ENCODE data around the gene SLC24A4.

SLC24A4 gene

GRCh38 chr14:92453691-92454090 is 130.7 kb downstream of the SLC24A4 start:
- no peak overlapping the region for H3K4me3 ChIP-seq (ENCODE audit: low read depth, low read length)

- no peak overlapping the region for H3K4me3 ChIP-seq (ENCODE audit: low read depth, low read length)
Measured at GRCh38 chr14:92455231-92455630, 132.3 kb downstream of the SLC24A4 start.

- H3K4me3 ChIP-seq (ENCODE audit: low read depth, low read length): no peak overlapping the region
Measured at GRCh38 chr14:92456215-92457015, 133.4 kb downstream of the SLC24A4 start.

GRCh38 chr14:92457016-92457565 is 134.1 kb downstream of the SLC24A4 start:
- no peak overlapping the region for H3K4me3 ChIP-seq (ENCODE audit: low read depth, low read length)

DNA sequence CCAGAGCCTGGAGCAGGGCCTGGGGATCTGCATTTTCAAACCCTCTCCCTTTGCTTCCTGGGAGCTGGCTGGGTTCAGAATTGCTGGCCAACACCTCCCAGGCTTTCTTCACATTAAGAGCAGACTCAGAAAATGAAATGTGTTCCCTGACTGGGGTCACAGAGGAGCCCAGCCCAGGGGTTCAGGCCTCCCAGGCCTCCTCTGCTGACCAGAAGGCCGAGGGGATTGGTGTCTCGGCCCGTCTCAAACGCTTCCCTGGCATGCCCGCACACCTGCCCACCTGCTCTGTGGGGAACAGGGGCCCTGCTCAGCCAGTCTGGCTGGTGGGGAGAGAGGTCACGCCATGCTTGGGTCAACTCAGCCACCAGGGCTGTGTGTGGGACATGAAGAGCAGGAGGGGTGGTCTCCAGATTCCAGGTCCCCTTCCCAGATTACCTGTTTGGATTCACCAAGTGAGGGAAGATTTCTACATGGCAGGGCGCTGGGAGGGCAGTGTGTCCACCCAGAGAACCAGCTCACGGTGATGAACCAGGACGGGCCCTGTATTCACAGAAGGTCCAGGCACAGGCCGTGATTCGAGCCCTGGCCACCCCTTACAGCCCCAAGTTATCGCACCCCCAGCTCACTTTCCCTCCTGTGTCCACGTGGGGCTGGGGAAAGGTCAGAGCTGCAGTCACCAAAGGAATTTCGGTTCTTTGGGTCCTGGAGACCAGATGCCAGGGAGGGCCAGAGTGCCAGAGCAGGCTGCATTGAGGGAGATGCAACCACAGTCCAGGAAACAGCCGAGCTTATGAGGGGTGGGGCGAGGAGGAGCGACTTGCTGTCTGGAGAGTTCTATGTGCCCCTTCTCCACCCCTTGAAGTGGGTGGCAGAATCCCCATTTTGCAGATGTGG is 135.4 kb downstream of the SLC24A4 start:
- H3K4me3 ChIP-seq (ENCODE audit: low read depth, low read length): no peak overlapping the region

DNA sequence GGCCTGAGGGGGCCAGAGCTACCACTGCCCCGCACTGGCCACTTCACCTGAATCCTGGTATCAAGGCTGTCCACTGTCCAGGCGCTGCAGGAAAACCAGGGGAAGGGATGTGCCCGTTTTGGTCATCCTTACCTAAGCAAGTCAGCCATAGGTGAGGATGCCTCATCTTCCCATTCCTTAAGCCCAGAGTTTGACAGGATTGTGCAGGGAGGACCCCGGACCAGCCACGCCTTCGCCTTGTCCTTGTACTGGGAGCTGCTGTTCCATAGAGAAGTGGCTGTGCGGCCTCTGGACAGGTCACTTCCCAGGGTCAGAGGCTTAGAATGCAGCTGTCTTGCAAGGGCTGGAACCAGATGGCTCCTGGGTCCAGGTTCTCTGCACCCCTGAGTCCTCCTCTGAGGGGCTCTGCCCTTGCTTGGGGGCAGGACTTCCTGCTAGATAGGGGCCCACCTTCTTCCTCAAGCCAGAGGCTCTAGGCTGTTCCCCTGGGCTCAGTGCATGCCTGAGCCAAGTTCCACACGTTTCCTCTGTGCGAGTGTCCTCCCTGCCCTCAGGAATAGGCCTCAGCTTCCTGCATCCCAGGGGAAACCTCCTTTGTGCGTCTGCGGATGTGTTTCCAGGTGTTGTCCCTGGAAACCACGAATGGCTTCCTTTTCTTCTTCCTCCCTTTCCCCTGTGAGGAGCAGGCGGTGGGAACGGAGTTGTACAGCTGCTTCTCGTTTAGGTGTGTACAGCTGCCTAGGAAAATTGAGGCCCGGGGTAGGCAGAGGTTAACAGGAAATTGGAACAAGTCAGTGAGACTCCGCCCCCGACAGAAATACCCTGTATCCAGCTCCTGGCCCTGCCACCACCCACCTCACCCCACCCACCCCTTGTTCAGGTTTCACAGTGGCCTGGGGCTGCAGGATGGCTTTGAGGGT is 136.3 kb downstream of the SLC24A4 start:
- H3K4me3 ChIP-seq (ENCODE audit: low read depth, low read length): no peak overlapping the region

DNA sequence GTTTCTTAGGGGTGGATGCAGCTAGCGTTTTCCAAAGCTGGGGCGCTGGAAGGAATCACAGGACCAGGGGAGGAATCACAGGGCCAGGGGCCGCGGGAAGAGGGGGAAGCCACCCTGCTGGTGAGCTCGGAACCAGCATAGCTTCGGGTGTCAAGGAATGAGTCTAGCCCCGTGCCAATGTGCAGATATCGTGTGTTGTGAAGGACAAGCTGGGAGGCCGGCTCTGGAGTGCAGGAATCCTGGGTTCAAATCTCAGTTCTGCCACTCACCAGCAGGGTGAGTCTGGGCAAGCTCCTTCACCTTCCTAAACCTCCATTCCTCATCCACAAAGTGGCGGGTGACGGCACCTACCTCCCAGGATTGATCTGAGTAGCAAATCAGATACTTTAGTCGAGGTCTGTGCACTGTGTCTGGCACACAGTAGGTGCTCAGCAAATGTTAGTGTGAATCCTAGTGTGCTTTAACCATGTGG is 137.0 kb downstream of the SLC24A4 start:
- H3K4me3 ChIP-seq (ENCODE audit: low read depth, low read length): no peak overlapping the region

GRCh38 chr14:92460541-92460915 is 137.6 kb downstream of the SLC24A4 start:
- no peak overlapping the region for H3K4me3 ChIP-seq (ENCODE audit: low read depth, low read length)

DNA sequence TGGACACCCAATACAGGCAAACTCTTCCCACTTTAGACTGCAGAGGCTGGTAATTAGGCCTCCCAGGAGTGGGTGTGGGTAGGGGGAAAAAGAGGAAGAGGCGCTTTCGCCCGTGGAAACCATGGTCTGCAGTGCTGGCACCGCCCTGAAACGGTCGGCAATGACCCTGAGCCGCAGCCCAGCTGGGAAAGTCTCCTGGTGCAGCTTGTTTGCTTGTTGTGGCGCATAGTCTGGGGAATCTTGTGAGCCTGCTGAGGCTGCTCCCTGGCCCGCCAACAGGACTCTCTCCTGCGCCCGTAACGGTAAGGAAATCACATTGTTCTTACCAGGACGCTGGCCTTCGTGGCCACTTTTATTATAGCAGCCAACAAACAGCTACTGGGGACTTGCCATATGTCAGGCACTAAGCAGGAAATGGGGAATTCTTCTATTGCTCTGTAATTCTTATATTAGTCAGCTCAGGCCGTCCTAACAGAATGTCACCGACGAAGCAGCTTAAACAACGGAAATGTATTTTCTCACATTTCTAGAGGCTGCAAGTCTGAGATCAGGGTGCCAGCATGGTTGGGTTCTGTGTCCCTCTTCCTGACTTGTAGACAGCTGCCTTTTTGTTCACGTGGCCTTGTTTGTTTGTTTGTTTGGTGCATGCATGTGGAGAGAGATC is 138.1 kb downstream of the SLC24A4 start:
- H3K4me3 ChIP-seq (ENCODE audit: low read depth, low read length): no peak overlapping the region

GRCh38 chr14:92461891-92462290 is 138.9 kb downstream of the SLC24A4 start:
- no peak overlapping the region for H3K4me3 ChIP-seq (ENCODE audit: low read depth, low read length)

DNA sequence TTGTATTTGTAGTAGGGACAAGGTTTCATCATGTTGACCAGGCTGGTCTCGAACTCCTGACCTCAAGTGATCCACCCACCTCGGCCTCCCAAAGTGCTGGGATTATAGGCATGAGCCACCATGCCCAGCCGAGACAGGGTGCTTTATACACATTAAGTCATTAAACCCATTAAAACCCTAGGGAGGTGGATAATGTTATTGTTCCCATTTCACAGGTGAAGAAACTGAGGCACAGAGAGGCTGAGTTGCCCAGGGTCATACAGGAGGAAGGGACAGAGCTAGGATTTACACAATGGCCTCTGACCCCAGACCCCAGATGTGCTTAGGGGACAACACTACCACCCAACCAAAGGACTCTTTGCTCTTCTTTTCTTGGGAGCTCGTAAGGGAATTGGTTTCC is 139.6 kb downstream of the SLC24A4 start:
- H3K4me3 ChIP-seq (ENCODE audit: low read depth, low read length): no peak overlapping the region

- no peak overlapping the region for H3K4me3 ChIP-seq (ENCODE audit: low read depth, low read length)
Measured at GRCh38 chr14:92463141-92463540, 140.2 kb downstream of the SLC24A4 start.

DNA sequence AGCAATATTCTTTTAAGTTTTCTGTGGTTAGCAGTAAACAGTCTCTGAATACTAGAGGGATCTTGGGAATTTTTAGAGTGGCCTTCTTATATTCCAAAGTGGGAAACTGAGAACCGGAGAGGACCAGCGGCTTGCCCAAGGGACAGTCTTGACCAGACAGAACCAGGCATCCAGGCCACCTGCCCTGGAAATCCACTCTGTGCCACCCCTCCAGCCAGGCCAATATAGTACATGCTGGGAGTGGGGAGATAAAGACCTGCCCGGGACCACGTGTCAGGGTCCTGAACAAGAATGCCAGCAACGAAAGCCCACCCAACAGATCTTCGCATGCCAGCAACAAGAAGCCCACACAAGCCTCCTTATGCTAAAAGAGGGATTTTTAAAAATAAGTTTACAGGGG is 141.2 kb downstream of the SLC24A4 start:
- no peak overlapping the region for H3K4me3 ChIP-seq (ENCODE audit: low read depth, low read length)

DNA sequence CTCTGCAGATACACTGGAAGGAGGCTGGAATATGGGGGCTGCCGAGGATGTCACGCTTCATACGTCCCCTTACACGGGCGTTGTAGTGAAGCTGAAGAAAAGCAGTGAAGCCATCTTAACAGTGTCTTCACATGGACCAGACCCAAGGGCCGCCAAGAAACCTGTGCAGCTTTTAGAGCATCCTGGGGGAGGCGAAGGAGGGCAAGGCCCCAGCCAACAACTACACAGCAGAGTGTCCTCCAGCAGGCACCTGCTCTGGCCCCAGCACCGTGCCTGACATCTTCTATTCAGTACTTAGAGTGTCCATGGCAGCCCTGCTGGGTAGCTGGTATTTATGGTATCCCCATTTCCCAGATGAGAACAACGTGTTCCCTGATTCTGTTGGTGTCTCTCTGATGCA is 141.8 kb downstream of the SLC24A4 start:
- H3K4me3 ChIP-seq (ENCODE audit: low read depth, low read length): no peak overlapping the region

DNA sequence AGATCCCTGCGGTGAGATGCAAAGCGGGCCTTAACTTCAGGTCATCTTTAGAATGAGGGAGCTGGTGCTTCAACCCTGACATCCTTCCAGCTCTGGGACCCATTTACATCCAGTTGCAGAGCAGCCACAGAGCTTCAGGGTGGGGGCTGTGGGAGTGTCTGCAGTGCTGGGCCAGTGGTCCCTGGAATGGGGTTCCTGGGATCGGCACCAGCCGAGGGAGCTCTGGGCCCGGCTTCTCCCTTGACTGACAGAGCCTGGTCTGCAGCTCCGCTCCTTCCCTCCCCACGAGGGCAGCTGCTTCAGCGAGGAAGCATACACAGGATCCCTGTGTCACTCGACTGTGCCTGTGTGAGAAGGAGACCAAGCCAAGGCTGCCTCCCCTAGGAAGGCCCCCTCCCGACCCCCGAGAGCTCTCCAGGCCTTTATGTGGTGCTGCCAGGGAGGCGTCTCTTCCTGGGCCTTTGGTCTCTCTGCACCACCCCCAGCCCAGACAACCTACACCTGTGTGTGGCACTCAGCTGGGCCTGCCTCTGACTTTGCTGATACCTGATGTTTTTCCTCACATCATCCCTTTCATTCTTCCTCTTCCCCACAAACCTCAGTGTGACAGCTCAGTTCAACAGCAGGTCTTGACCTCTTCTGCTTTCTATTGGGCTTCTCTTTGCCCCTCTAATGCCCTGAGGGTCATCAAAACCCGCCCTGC is 142.5 kb downstream of the SLC24A4 start:
- no peak overlapping the region for H3K4me3 ChIP-seq (ENCODE audit: low read depth, low read length)

DNA sequence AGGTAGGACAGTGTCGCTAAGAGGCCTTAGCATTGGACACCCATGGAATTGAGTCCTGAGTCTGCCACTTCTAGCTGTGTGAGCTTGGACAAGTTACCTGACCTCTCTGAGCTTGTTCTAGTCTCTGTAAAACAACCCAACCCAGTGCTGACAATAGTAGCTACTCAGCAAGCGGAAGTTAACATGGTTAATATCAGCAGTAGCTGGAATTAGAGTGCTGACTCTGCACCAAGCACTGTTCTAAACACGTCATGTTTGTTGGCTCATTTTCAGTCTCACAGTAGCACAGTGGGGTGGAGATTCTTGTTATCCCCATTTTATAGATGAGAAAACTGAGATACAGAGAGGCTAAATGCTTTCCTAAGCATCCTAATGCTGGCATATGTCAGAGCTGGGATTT is 143.1 kb downstream of the SLC24A4 start:
- no peak overlapping the region for H3K4me3 ChIP-seq (ENCODE audit: low read depth, low read length)

GRCh38 chr14:92469515-92469914 is 146.6 kb downstream of the SLC24A4 start:
- H3K4me3 ChIP-seq (ENCODE audit: low read depth, low read length): no peak overlapping the region

DNA sequence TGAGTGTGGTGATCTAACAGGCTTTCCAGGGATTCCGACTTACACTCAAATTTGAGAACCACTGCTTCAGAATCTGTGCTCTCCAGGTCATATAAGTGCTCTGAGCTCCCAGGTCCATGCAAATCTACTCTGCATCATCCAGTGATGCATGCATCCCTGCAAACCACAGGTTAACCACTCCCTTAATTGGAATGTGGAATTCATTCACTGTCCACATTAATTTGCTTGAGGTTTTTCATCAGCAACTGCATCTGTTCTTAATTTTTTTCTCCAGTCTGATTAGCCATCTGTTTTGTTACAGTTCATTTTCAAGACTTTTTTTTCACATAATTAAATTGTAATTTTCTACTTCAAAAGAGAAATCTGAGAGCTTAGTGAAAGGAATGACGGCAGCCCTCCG is 147.2 kb downstream of the SLC24A4 start:
- no peak overlapping the region for H3K4me3 ChIP-seq (ENCODE audit: low read depth, low read length)

- H3K4me3 ChIP-seq (ENCODE audit: low read depth, low read length): no peak overlapping the region
Measured at GRCh38 chr14:92470811-92471210, 147.8 kb downstream of the SLC24A4 start.

Measured in iPS-11a (cell line).